Measurements from ENCODE around the gene MSRB3. TPM values are rescaled to one million over a fixed set of nuclear protein-coding genes. Genes with fewer than 3 reads are reported as not detected.

Gene MSRB3
- total RNA-seq, 1 donor from 2014 or later = 18.3 TPM

GRCh38 chr12:65327207-65328076 lies 49.0 kb downstream of the MSRB3 start:
- Histone ChIP-seq H3K4me3 (ENCODE audit: low read depth, low read length) (no peak overlapping the region), H3K27me3 (ENCODE audit: control insufficient read depth, insufficient read depth, low read length) (no peaks in the 10 kb centered on the region), H3K36me3 (ENCODE audit: control insufficient read depth, insufficient read depth, low read length) (no peaks in the 10 kb centered on the region)
- no peak for DNase-seq (ENCODE audit: low read depth)
- TF ChIP-seq CTCF (IDR thresholded peaks at IDR 0.05; ENCODE audit: insufficient read depth, low read length, poor library complexity, severe bottlenecking) = no peak

GRCh38 chr12:65329721-65330120 lies 51.2 kb downstream of the MSRB3 start:
- Histone ChIP-seq H3K36me3 (ENCODE audit: control insufficient read depth, insufficient read depth, low read length) (no peaks in the 10 kb centered on the region), H3K4me3 (ENCODE audit: low read depth, low read length) (no peak overlapping the region), H3K27me3 (ENCODE audit: control insufficient read depth, insufficient read depth, low read length) (no peaks in the 10 kb centered on the region)
- TF ChIP-seq CTCF (IDR thresholded peaks at IDR 0.05; ENCODE audit: insufficient read depth, low read length, poor library complexity, severe bottlenecking) = no peak
- no peak for DNase-seq (ENCODE audit: low read depth)

- Histone ChIP-seq H3K36me3 (ENCODE audit: control insufficient read depth, insufficient read depth, low read length) (no peaks in the 10 kb centered on the region), H3K4me3 (ENCODE audit: low read depth, low read length) (no peak overlapping the region), H3K27me3 (ENCODE audit: control insufficient read depth, insufficient read depth, low read length) (no peaks in the 10 kb centered on the region)
- no peak for TF ChIP-seq CTCF (IDR thresholded peaks at IDR 0.05; ENCODE audit: insufficient read depth, low read length, poor library complexity, severe bottlenecking)
- no peak for DNase-seq (ENCODE audit: low read depth)
These were observed 51.8 kb downstream of the MSRB3 start for GRCh38 chr12:65330331-65330730.

- no peaks in the 10 kb centered on the region for H3K36me3 ChIP-seq (ENCODE audit: control insufficient read depth, insufficient read depth, low read length)
- no peak overlapping the region for H3K4me3 ChIP-seq (ENCODE audit: low read depth, low read length)
- DNase-seq (ENCODE audit: low read depth) = no peak
- no peak for TF ChIP-seq CTCF (IDR thresholded peaks at IDR 0.05; ENCODE audit: insufficient read depth, low read length, poor library complexity, severe bottlenecking)
- no peaks in the 10 kb centered on the region for H3K27me3 ChIP-seq (ENCODE audit: control insufficient read depth, insufficient read depth, low read length)
These were observed 53.0 kb downstream of the MSRB3 start for GRCh38 chr12:65331456-65331855.

GRCh38 chr12:65333649-65334048 lies 55.2 kb downstream of the MSRB3 start:
- Histone ChIP-seq H3K36me3 (ENCODE audit: control insufficient read depth, insufficient read depth, low read length) (no peaks in the 10 kb centered on the region), H3K4me3 (ENCODE audit: low read depth, low read length) (no peak overlapping the region), H3K27me3 (ENCODE audit: control insufficient read depth, insufficient read depth, low read length) (no peaks in the 10 kb centered on the region)
- DNase-seq (ENCODE audit: low read depth) = no peak
- no peak for TF ChIP-seq CTCF (IDR thresholded peaks at IDR 0.05; ENCODE audit: insufficient read depth, low read length, poor library complexity, severe bottlenecking)

GRCh38 chr12:65334521-65334920 lies 56.0 kb downstream of the MSRB3 start:
- no peak overlapping the region for H3K4me3 ChIP-seq (ENCODE audit: low read depth, low read length)
- no peak for DNase-seq (ENCODE audit: low read depth)
- no peak for TF ChIP-seq CTCF (IDR thresholded peaks at IDR 0.05; ENCODE audit: insufficient read depth, low read length, poor library complexity, severe bottlenecking)
- H3K27me3 ChIP-seq (ENCODE audit: control insufficient read depth, insufficient read depth, low read length) = no peaks in the 10 kb centered on the region
- no peaks in the 10 kb centered on the region for H3K36me3 ChIP-seq (ENCODE audit: control insufficient read depth, insufficient read depth, low read length)

Measured in kidney epithelial cell (primary cell).